HEK293T (cell line): ENCODE data around the gene EXD3.

ENCODE experiments used
- ARNT ChIP-seq: fragments of 450-650 bp; IDR thresholded peaks from 2 replicates; pipeline ENCODE4 v1.6.1; 2017; ENCODE audit warnings: mild to moderate bottlenecking
- BHLHE40 ChIP-seq: fragments of 450-650 bp; IDR thresholded peaks from 2 replicates; pipeline ENCODE4 v1.6.1; 2016; ENCODE audit warnings: mild to moderate bottlenecking, moderate library complexity, borderline replicate concordance
- CTBP1 ChIP-seq: fragments of 450-650 bp; IDR thresholded peaks from 2 replicates; pipeline ENCODE4 v1.6.1; 2016; ENCODE audit warnings: borderline replicate concordance
- FOXA1 ChIP-seq: fragments of 450-650 bp; IDR thresholded peaks from 2 replicates; pipeline ENCODE4 v1.6.1; 2016; ENCODE audit warnings: mild to moderate bottlenecking
- FOXM1 ChIP-seq: fragments of 450-650 bp; IDR thresholded peaks from 2 replicates; pipeline ENCODE4 v1.6.1; 2017; ENCODE audit warnings: mild to moderate bottlenecking, borderline replicate concordance
- LEF1 ChIP-seq: fragments of 450-650 bp; IDR thresholded peaks from 2 replicates; pipeline ENCODE4 v1.6.1; 2017; ENCODE audit warnings: mild to moderate bottlenecking, borderline replicate concordance
- NFRKB ChIP-seq: fragments of 450-650 bp; IDR thresholded peaks from 2 replicates; pipeline ENCODE4 v1.6.1; 2016; ENCODE audit warnings: mild to moderate bottlenecking, moderate library complexity
- SP1 ChIP-seq: fragments of 450-650 bp; IDR thresholded peaks from 2 replicates; pipeline ENCODE4 v1.6.1; 2017
- TARDBP ChIP-seq: fragments of 450-650 bp; IDR thresholded peaks from 2 replicates; pipeline ENCODE4 v1.6.1; 2016
- ZNF384 ChIP-seq: fragments of 450-650 bp; IDR thresholded peaks from 2 replicates; pipeline ENCODE4 v1.6.1; 2016

GRCh38 chr9:137439158-137439714 is 16.3 kb upstream of the EXD3 start:
- TF ChIP-seq FOXA1 (no peak), LEF1 (no peak), ARNT (no peak), ZNF384 (no peak), TARDBP (no peak), CTBP1 (no peak), NFRKB (no peak), FOXM1 (no peak), BHLHE40 (no peak), SP1 (no peak)
